DOHH2 (cell line): ENCODE measurements around the gene LASP1NB.
"Not testable (repeated sequence)": the region's sequence is repeated elsewhere in the genome, so short reads cannot be mapped to it uniquely, and the experiment has no call there.

Source experiments
- CTCF ChIP-seq: fragments of 200-600 bp; sonication (generic); IDR thresholded peaks from one replicate; pipeline ENCODE4 v1.5.1; 2014; ENCODE audit warnings: antibody characterized with exemption, mild to moderate bottlenecking, low read depth, low read length; ENCODE audit not compliant: poor library complexity, severe bottlenecking
- EZH2phosphoT487 ChIP-seq: fragments of 200-600 bp; sonication (generic); IDR thresholded peaks from 2 replicates; pipeline ENCODE4 v1.6.1; 2017; ENCODE audit warnings: borderline replicate concordance, mild to moderate bottlenecking, antibody characterized with exemption, low read length, moderate library complexity, mixed read lengths

DNA sequence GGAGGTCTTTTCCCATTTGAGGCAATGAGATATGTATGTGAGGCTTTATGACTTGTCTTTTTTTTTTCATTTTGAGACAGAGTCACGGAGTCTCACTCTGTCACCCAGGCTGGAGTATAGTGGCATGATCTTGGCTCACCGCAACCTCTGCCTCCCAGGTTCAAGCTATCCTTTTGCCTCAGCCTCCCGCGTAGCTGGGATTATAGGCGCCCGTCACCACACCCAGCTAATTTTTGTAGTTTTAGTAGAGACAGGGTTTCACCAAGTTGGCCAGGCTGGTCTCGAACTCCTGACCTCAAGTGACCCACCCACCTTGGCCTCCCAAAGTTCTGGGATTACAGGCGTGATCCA lies 13.7 kb upstream of the LASP1NB start:
- TF ChIP-seq CTCF, EZH2phosphoT487: not testable (repeated sequence)
